HCT116 (cell line): ENCODE results near the gene RPIA. TPM values are rescaled to one million over a fixed set of nuclear protein-coding genes. Genes with fewer than 3 reads are reported as not detected.

Experiments used
- ATAC-seq: fragments of 200-7000 bp; cut with Tn5 transposase; 2 replicates; pipeline ENCODE4 v1.9.1; 2020; ENCODE audit warnings: mild to moderate bottlenecking, moderate library complexity
- BruUV-seq: library from RNA; stranded (reverse); fragments of 400-500 nt; replicated peaks from 2 replicates; lab custom pipeline; 2021; lab: Mats Ljungman, UMichigan
- CTCF ChIA-PET: fragments of 300-600 bp; sonication (Branson Sonifier 250); formaldehyde crosslinking; loops from one replicate; lab custom pipeline; 2021; ENCODE audit warnings: antibody characterized with exemption; lab: Charles Lee
- POLR2A ChIA-PET: fragments of 300-600, 350-600 bp; sonication (Branson Sonifier 250); formaldehyde crosslinking; loops from one replicate; lab custom pipeline; 2021; ENCODE audit warnings: antibody characterized with exemption; lab: Charles Lee
- RAD21 ChIA-PET, 2 experiments: fragments of 300-600 bp; sonication (Branson Sonifier 250); formaldehyde crosslinking; loops; one replicate each; lab custom pipeline; 2023; ENCODE audit warnings: low total read pairs in 2 of 2; ENCODE audit not compliant: uncharacterized antibody in 2 of 2, unreplicated experiment in 2 of 2, low non-redundant PET in 1 of 2; lab: Charles Lee
- DNase-seq: peaks from one replicate; pipeline ENCODE4 v3.0.0-alpha.2; 2010; ENCODE audit warnings: low read depth, low spot score
- H2AFZ ChIP-seq: fragments of 200-600 bp; shearing (Covaris generic), sonication (generic); 2 replicates; pipeline ENCODE4 v1.6.1; 2017; ENCODE audit warnings: low read depth, mixed run types, mixed read lengths, antibody characterized with exemption, low read length; ENCODE audit not compliant: poor library complexity, severe bottlenecking
- H3K27ac ChIP-seq: 2 replicates; pipeline ENCODE4 v1.5.1; 2012; ENCODE audit warnings: low read depth, low read length
- H3K27me3 ChIP-seq: fragments of 200-600 bp; sonication (generic); 2 replicates; pipeline ENCODE4 v1.6.1; 2016; ENCODE audit warnings: mixed run types, low read length, mixed read lengths; ENCODE audit not compliant: insufficient read depth
- H3K36me3 ChIP-seq, 2 experiments: fragments of 200-500 bp in 1 of 2; fragments of 200-600 bp in 1 of 2; sonication (Bioruptor generic) in 1 of 2; sonication (generic) in 1 of 2; 2 replicates each; pipeline versions ENCODE4 v1.5.1 to v1.6.1; 2014 to 2016; ENCODE audit warnings: low read length in 2 of 2, inconsistent platforms in 1 of 2, mixed read lengths in 1 of 2, mixed run types in 1 of 2; ENCODE audit not compliant: insufficient read depth in 2 of 2, control insufficient read depth in 1 of 2
- H3K4me1 ChIP-seq, 2 experiments: fragments of 200-600 bp in 1 of 2; sonication (generic) in 1 of 2; 2 replicates each; pipeline versions ENCODE4 v1.5.1 to v1.6.1; 2012 to 2017; ENCODE audit warnings: low read length in 2 of 2, inconsistent platforms in 1 of 2, mild to moderate bottlenecking in 1 of 2, mixed read lengths in 1 of 2, mixed run types in 1 of 2, moderate library complexity in 1 of 2; ENCODE audit not compliant: insufficient read depth in 2 of 2, control insufficient read depth in 1 of 2
- H3K4me2 ChIP-seq: fragments of 200-600 bp; sonication (generic); 2 replicates; pipeline ENCODE4 v1.6.1; 2017; ENCODE audit warnings: mixed run types, low read length, mixed read lengths
- H3K4me3 ChIP-seq, 2 experiments: fragments of 200-600 bp in 1 of 2; sonication (generic) in 1 of 2; replicated peaks in 1 of 2; 2 replicates each; pipeline ENCODE4 v1.5.1; 2011 to 2016; ENCODE audit warnings: low read length in 2 of 2, control low read depth in 1 of 2, low read depth in 1 of 2, mild to moderate bottlenecking in 1 of 2, mixed read lengths in 1 of 2, mixed run types in 1 of 2
- H3K79me2 ChIP-seq: fragments of 200-600 bp; sonication (generic); 2 replicates; pipeline ENCODE4 v1.6.1; 2017; ENCODE audit warnings: mild to moderate bottlenecking, mixed run types, low read length, moderate library complexity, mixed read lengths; ENCODE audit not compliant: insufficient read depth
- H3K9ac ChIP-seq: fragments of 200-600 bp; sonication (generic); 2 replicates; pipeline ENCODE4 v1.6.1; 2016; ENCODE audit warnings: low read length, mixed read lengths
- H3K9me2 ChIP-seq: fragments of 200-600 bp; sonication (generic), shearing (Covaris generic); 2 replicates; pipeline ENCODE4 v1.6.1; 2017; ENCODE audit warnings: mixed run types, mild to moderate bottlenecking, moderate library complexity; ENCODE audit not compliant: insufficient read depth
- H3K9me3 ChIP-seq, 2 experiments: fragments of 200-500 bp in 1 of 2; fragments of 200-600 bp in 1 of 2; sonication (Bioruptor generic) in 1 of 2; sonication (generic) in 1 of 2; 2 replicates each; pipeline ENCODE4 v1.6.1; 2014 to 2017; ENCODE audit warnings: low read length in 2 of 2, mixed read lengths in 2 of 2, inconsistent platforms in 1 of 2, low read depth in 1 of 2, mild to moderate bottlenecking in 1 of 2, mixed run types in 1 of 2, moderate library complexity in 1 of 2; ENCODE audit not compliant: control insufficient read depth in 1 of 2, insufficient read depth in 1 of 2
- H4K20me1 ChIP-seq: fragments of 200-600 bp; sonication (generic), shearing (Covaris generic); 2 replicates; pipeline ENCODE4 v1.6.1; 2017; ENCODE audit warnings: mixed run types, mild to moderate bottlenecking, moderate library complexity; ENCODE audit not compliant: insufficient read depth
- CTCF ChIP-seq, 3 experiments: fragments of 200-600 bp in 1 of 3; sonication (generic) in 1 of 3; IDR thresholded peaks in 2 of 3; conservative IDR thresholded peaks in 1 of 3; 2 replicates each; pipeline ENCODE4 v1.5.1; 2012 to 2017; ENCODE audit warnings: low read depth in 2 of 3, low read length in 2 of 3, antibody characterized with exemption in 1 of 3, borderline replicate concordance in 1 of 3, control low read depth in 1 of 3, mild to moderate bottlenecking in 1 of 3, mixed read lengths in 1 of 3, mixed run types in 1 of 3, moderate library complexity in 1 of 3; ENCODE audit not compliant: insufficient read depth in 1 of 3
- JUND ChIP-seq: IDR thresholded peaks from 2 replicates; pipeline ENCODE4 v1.6.1; 2012
- POLR2A ChIP-seq: IDR thresholded peaks from 2 replicates; pipeline ENCODE4 v1.7.0; 2011; ENCODE audit warnings: borderline replicate concordance; ENCODE audit not compliant: insufficient read depth, insufficient read length; ENCODE audit errors: extremely low read depth
- RAD21 ChIP-seq: IDR thresholded peaks from 2 replicates; pipeline ENCODE4 v1.6.1; 2012; ENCODE audit warnings: low read depth, mild to moderate bottlenecking
- TCF7L2 ChIP-seq: IDR thresholded peaks from 2 replicates; pipeline ENCODE4 v1.7.0; 2011; ENCODE audit warnings: borderline replicate concordance, inconsistent platforms; ENCODE audit not compliant: insufficient read depth, insufficient read length; ENCODE audit errors: extremely low read depth
- ZNF274 ChIP-seq: fragments of 200-500 bp; sonication (Bioruptor generic); IDR thresholded peaks from 2 replicates; pipeline ENCODE4 v1.6.1; 2014; ENCODE audit warnings: mild to moderate bottlenecking, low read depth, low read length, inconsistent platforms
- intact Hi-C: fragments of 100-400 bp; cut with micrococcal nuclease; formaldehyde crosslinking; loops from 2 replicates; pipeline ENCODE4 v1.10.0; 2022
- total RNA-seq: library from RNA; stranded (reverse); gene quantifications from one replicate; pipeline ENCODE4 v1.2.1, GENCODE V29; 2021; ENCODE audit not compliant: unreplicated experiment
- TF ChIP-seq, protein P1 (sequence below): IDR thresholded peaks from 2 replicates; pipeline ENCODE4 v1.6.1; 2011; ENCODE audit warnings: mild to moderate bottlenecking, low read length, moderate library complexity; ENCODE audit not compliant: insufficient replicate concordance; ENCODE audit errors: extremely low read depth

RPIA gene
- total RNA-seq, 1 experiment from 2014 or later: 43.3 TPM

GRCh38 chr2:88707003-88707402, 15.5 kb downstream of the RPIA start:
- DNase-seq: no peak
- ChIA-PET CTCF (no interaction called here), RAD21 (no interaction called here), POLR2A (no interaction called here)
- peaks cover 4 to 6% of the 10 kb centered on the region in 2 experiments; a peak in 2 of 4 replicates for H3K4me1 ChIP-seq
- no peaks in the 10 kb centered on the region for H3K27me3 ChIP-seq
- no peaks in the 10 kb centered on the region for H4K20me1 ChIP-seq
- no peak overlapping the region for H3K4me3 ChIP-seq
- no peak overlapping the region for H3K9ac ChIP-seq
- H2AFZ ChIP-seq: no peak overlapping the region
- intact Hi-C loops: no loop called here
- no peak for ATAC-seq
- H3K79me2 ChIP-seq: peaks cover 30% of the 10 kb centered on the region
- no peak overlapping the region for H3K27ac ChIP-seq
- no peaks in the 10 kb centered on the region for H3K9me3 ChIP-seq
- TF ChIP-seq JUND: no peak
- TF ChIP-seq, protein P1, sequence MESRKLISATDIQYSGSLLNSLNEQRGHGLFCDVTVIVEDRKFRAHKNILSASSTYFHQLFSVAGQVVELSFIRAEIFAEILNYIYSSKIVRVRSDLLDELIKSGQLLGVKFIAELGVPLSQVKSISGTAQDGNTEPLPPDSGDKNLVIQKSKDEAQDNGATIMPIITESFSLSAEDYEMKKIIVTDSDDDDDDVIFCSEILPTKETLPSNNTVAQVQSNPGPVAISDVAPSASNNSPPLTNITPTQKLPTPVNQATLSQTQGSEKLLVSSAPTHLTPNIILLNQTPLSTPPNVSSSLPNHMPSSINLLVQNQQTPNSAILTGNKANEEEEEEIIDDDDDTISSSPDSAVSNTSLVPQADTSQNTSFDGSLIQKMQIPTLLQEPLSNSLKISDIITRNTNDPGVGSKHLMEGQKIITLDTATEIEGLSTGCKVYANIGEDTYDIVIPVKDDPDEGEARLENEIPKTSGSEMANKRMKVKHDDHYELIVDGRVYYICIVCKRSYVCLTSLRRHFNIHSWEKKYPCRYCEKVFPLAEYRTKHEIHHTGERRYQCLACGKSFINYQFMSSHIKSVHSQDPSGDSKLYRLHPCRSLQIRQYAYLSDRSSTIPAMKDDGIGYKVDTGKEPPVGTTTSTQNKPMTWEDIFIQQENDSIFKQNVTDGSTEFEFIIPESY: no peak
- TF ChIP-seq ZNF274: no peak
- no peak for TF ChIP-seq RAD21
- TF ChIP-seq TCF7L2: no peak
- no peak for TF ChIP-seq CTCF (IDR thresholded peaks at IDR 0.05 in 2 of 3, conservative IDR thresholded peaks at IDR 0.05 in 1 of 3; ENCODE audit: borderline replicate concordance in 1 of 3, insufficient read depth in 1 of 3, low read depth in 2 of 3, low read length in 2 of 3)
- no peak for TF ChIP-seq POLR2A
- no TSS peak for BruUV-seq
- no peak overlapping the region for H3K4me2 ChIP-seq
- no peaks in the 10 kb centered on the region for H3K9me2 ChIP-seq
- H3K36me3 ChIP-seq: 0 out of 4 replicates have a peak, but pooled peaks cover 0 to 5% of the 10 kb centered on the region in 2 experiments
